Neural progenitor cell (in vitro differentiated cells): ENCODE results near the gene LETMD1. TPM values are rescaled to one million over a fixed set of nuclear protein-coding genes. Genes with fewer than 3 reads are reported as not detected.

Source experiments
- DNase-seq: peaks from one replicate; pipeline ENCODE4 v3.0.0-alpha.2; 2016; ENCODE audit warnings: low spot score
- H2AFZ ChIP-seq: fragments of 200-600 bp; sonication (generic); replicated peaks from 2 replicates; pipeline ENCODE4 v1.6.1; 2016; ENCODE audit warnings: antibody characterized with exemption
- H3F3A ChIP-seq: fragments of 200-600 bp; sonication (generic); 2 replicates; pipeline ENCODE4 v1.6.1; 2016; ENCODE audit warnings: antibody characterized with exemption, low read depth
- H3K27ac ChIP-seq: fragments of 200-600 bp; sonication (generic); 2 replicates; pipeline ENCODE4 v1.5.1; 2016; ENCODE audit warnings: mild to moderate bottlenecking
- H3K27me3 ChIP-seq: fragments of 200-600 bp; sonication (generic); 2 replicates; pipeline ENCODE4 v1.6.1; 2016; ENCODE audit warnings: mild to moderate bottlenecking, moderate library complexity
- H3K36me3 ChIP-seq: fragments of 200-600 bp; sonication (generic); 2 replicates; pipeline ENCODE4 v1.5.1; 2016
- H3K4me1 ChIP-seq: fragments of 200-600 bp; sonication (generic); 2 replicates; pipeline ENCODE4 v1.6.1; 2016; ENCODE audit warnings: mixed run types
- H3K4me2 ChIP-seq: fragments of 200-600 bp; sonication (generic); 2 replicates; pipeline ENCODE4 v1.6.1; 2016
- H3K4me3 ChIP-seq: fragments of 200-600 bp; sonication (generic); 2 replicates; pipeline ENCODE4 v1.5.1; 2016
- H3K79me2 ChIP-seq: fragments of 200-600 bp; sonication (generic); 2 replicates; pipeline ENCODE4 v1.6.1; 2016; ENCODE audit warnings: low read depth
- H3K9ac ChIP-seq: fragments of 200-600 bp; sonication (generic); 2 replicates; pipeline ENCODE4 v1.6.1; 2016
- H3K9me3 ChIP-seq: fragments of 200-600 bp; sonication (generic); 2 replicates; pipeline ENCODE4 v1.5.1; 2016; ENCODE audit warnings: low read depth
- H4K20me1 ChIP-seq: fragments of 200-600 bp; sonication (generic); 2 replicates; pipeline ENCODE4 v1.6.1; 2016; ENCODE audit warnings: low read depth
- H3K27ac Mint-ChIP-seq: 3 replicates; pipeline ENCODE4 v1.8.0; 2021; ENCODE audit warnings: mixed read lengths
- H3K27me3 Mint-ChIP-seq: 2 replicates; pipeline ENCODE4 v1.8.0; 2022; ENCODE audit warnings: low read depth, mild to moderate bottlenecking, inconsistent platforms, moderate library complexity, mixed read lengths; ENCODE audit not compliant: insufficient read depth
- H3K36me3 Mint-ChIP-seq: 3 replicates; pipeline ENCODE4 v1.8.0; 2021; ENCODE audit warnings: mixed read lengths
- H3K4me1 Mint-ChIP-seq: 3 replicates; pipeline ENCODE4 v1.8.0; 2021; ENCODE audit warnings: mixed read lengths
- H3K4me3 Mint-ChIP-seq: 3 replicates; pipeline ENCODE4 v1.8.0; 2021; ENCODE audit warnings: mild to moderate bottlenecking, moderate library complexity, mixed read lengths
- H3K9me3 Mint-ChIP-seq: 3 replicates; pipeline ENCODE4 v1.8.0; 2020; ENCODE audit warnings: mixed read lengths
- CTCF ChIP-seq: fragments of 200-600 bp; sonication (generic); IDR thresholded peaks from 2 replicates; pipeline ENCODE4 v1.5.1; 2017; ENCODE audit warnings: antibody characterized with exemption, mild to moderate bottlenecking
- EZH2 ChIP-seq: fragments of 200-600 bp; sonication (generic); IDR thresholded peaks from 2 replicates; pipeline ENCODE4 v1.6.1; 2017; ENCODE audit warnings: antibody characterized with exemption, mild to moderate bottlenecking, moderate library complexity
- EZH2phosphoT487 ChIP-seq: fragments of 200-600 bp; sonication (generic); IDR thresholded peaks from 2 replicates; pipeline ENCODE4 v1.6.1; 2017; ENCODE audit warnings: antibody characterized with exemption
- total RNA-seq: library from RNA; depleted of rRNA; stranded (reverse); fragments of >200 nt; gene quantifications from 2 replicates; pipeline ENCODE4 v1.2.3, GENCODE V29; 2015; ENCODE audit warnings: low replicate concordance

Gene LETMD1
- 40.9 and 46.6 TPM in 2 replicates for total RNA-seq

DNA sequence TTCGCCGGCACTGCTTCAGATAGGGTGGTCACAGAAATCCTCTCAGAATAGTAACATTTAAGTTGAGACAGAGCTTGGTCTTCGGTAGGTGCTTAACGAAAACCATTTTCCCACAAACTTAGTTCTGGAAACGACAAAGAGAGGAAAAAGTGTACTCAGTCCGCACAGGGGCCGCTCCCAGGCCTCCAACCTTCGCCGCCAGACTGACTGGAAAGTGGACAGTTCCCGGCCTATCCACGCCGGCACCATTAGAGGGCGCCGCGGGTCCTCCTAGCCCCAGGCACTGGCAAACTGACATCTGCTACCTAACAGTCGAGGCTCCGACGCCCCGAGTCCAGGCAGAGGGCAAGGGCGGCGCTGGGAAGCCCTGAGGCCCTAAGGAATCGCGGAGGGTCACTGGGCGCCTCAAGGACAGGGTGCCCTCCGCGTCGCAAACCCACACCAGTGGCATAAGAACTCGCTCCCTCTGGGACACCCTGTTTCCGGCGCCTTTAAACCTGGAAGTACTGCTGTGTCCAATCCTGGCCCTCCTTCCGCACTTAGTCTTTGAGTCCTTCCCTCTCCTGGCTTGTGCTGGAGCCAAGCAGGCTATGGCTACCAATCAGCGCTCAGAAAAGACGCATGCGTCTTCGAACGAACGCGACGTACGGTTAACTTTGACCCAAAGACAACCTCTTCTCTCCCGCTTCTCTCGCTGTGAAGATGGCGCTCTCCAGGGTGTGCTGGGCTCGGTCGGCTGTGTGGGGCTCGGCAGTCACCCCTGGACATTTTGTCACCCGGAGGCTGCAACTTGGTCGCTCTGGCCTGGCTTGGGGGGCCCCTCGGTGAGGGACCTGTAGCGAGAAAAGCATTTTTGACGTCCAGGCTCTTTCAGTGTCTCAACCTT is at the start of gene LETMD1:
Gene LETMD1, plus strand, starts transcription at position 673 of the 886 bp plus-strand sequence. Its CDS starts 30 bp downstream, at position 703.
- Mint-ChIP-seq H3K27me3 (no peaks in the 10 kb centered on the region), H3K36me3 (peaks cover 4% of the 10 kb centered on the region)
- H3K27ac ChIP-seq = no peak within 1 kb of the TSS

GRCh38 chr12:50999093-50999492 is 49.0 kb upstream of the LETMD1 start:
- Histone ChIP-seq H3K4me2 (no peak overlapping the region), H3K4me1 (no peaks in the 10 kb centered on the region), H3K27ac (no peak overlapping the region), H3F3A (no peaks in the 10 kb centered on the region), H3K79me2 (no peaks in the 10 kb centered on the region), H3K9ac (no peak overlapping the region), H3K9me3 (no peaks in the 10 kb centered on the region), H3K4me3 (no peak overlapping the region), H2AFZ (no peak overlapping the region), H3K36me3 (no peaks in the 10 kb centered on the region), H3K27me3 (no peaks in the 10 kb centered on the region), H4K20me1 (no peaks in the 10 kb centered on the region)
- H3K27ac Mint-ChIP-seq = no peak overlapping the region
- H3K4me1 Mint-ChIP-seq = no peaks in the 10 kb centered on the region
- TF ChIP-seq EZH2phosphoT487 (no peak), CTCF (no peak), EZH2 (no peak)
- no peak overlapping the region for H3K4me3 Mint-ChIP-seq
- H3K36me3 Mint-ChIP-seq = peaks cover 36% of the 10 kb centered on the region
- no peak for DNase-seq
- no peaks in the 10 kb centered on the region for H3K9me3 Mint-ChIP-seq
- no peaks in the 10 kb centered on the region for H3K27me3 Mint-ChIP-seq

More for the DNA sequence above, at the start of gene LETMD1:
- peak within 1 kb of the TSS; percentile 91 for H3K4me3 Mint-ChIP-seq
- Histone ChIP-seq H3K4me2 (peak within 1 kb of the TSS; percentile 94), H2AFZ (peak within 1 kb of the TSS; percentile 93), H4K20me1 (no peaks in the 10 kb centered on the region), H3K27me3 (no peaks in the 10 kb centered on the region), H3K9ac (peak within 1 kb of the TSS; percentile 34), H3K9me3 (no peaks in the 10 kb centered on the region), H3F3A (peaks cover 6% of the 10 kb centered on the region), H3K79me2 (peaks cover 21% of the 10 kb centered on the region), H3K36me3 (no peaks in the 10 kb centered on the region), H3K4me3 (peak within 1 kb of the TSS; percentile 72), H3K4me1 (peaks cover 12% of the 10 kb centered on the region)
- TF ChIP-seq EZH2phosphoT487 = no peak
- no peak for TF ChIP-seq EZH2
- peak; percentile 90 for TF ChIP-seq CTCF
- H3K27ac Mint-ChIP-seq = peak within 1 kb of the TSS; percentile 96
- DNase-seq = peak; percentile 96
- no peaks in the 10 kb centered on the region for H3K9me3 Mint-ChIP-seq
- peaks cover 19% of the 10 kb centered on the region for H3K4me1 Mint-ChIP-seq

DNA sequence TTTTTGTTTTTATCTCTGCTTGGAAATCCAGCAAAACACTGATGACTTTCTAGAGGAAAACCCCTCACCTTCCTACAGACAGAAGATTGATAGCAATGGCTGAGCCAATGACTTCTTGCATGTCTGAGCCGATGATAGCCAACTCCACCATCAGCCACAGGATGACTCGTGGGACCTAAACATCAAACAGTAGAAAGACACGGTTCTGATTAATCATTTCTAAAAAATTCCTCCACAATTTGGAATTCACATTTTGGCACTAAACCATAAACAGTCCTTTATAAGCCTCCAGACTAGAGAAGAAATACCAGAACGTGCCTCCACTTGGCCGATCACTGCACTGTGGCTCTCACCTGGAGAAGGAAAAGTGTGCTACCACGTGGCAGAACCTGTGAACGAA is 47.9 kb upstream of the LETMD1 start:
- no peak overlapping the region for H3K4me3 Mint-ChIP-seq
- Histone ChIP-seq H3K4me3 (no peak overlapping the region), H3K4me2 (no peak overlapping the region), H3F3A (no peaks in the 10 kb centered on the region), H3K9ac (no peak overlapping the region), H3K27ac (no peak overlapping the region), H3K79me2 (no peaks in the 10 kb centered on the region), H2AFZ (no peak overlapping the region), H3K9me3 (no peaks in the 10 kb centered on the region), H4K20me1 (no peaks in the 10 kb centered on the region), H3K4me1 (no peaks in the 10 kb centered on the region), H3K27me3 (no peaks in the 10 kb centered on the region), H3K36me3 (no peaks in the 10 kb centered on the region)
- no peak overlapping the region for H3K27ac Mint-ChIP-seq
- no peaks in the 10 kb centered on the region for H3K4me1 Mint-ChIP-seq
- H3K27me3 Mint-ChIP-seq = no peaks in the 10 kb centered on the region
- H3K9me3 Mint-ChIP-seq = no peaks in the 10 kb centered on the region
- no peak for DNase-seq
- TF ChIP-seq CTCF (no peak), EZH2 (no peak), EZH2phosphoT487 (no peak)
- H3K36me3 Mint-ChIP-seq = peaks cover 28% of the 10 kb centered on the region
